ENCODE data around the gene CCDC187.

Gene CCDC187

DNA sequence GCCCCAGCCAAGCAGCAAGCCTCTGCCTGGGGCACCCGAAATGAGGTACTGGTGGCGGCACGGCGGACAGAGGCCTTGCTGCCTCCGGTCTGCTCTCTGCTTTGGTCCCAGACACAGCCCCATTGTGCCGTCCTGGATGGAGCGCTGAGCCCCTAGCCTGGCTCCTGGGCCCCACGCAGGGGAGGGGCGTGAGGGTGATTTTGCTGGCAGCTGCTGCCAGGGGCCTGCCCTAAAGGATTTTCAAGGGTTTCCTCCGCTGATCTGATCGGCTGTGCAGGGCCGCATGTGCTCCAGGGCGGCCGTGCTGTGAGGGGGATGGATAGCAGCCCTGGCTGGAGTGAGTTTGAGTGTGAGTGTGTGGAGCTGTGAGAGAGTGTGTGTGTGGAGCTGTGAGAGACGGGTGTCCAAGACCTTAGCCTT lies 24.7 kb upstream of the CCDC187 start:
- H3K27ac ChIP-seq, result peak overlapping the region; percentile 41
- ChIA-PET CTCF (interaction anchor here (0.6 to 1.8 kb wide), 4 partner anchors 9 to 17 kb away, joined by 3 to 6 read pairs (median 4); no protein-coding TSS in a partner anchor), POLR2A (ENCODE audit: low non-redundant PET) (no interaction called here)
- TF ChIP-seq CTCF (conservative IDR thresholded peaks at IDR 0.05; ENCODE audit: low read depth), result no peak
- DNase-seq (ENCODE audit: low spot score), result no peak

DNA sequence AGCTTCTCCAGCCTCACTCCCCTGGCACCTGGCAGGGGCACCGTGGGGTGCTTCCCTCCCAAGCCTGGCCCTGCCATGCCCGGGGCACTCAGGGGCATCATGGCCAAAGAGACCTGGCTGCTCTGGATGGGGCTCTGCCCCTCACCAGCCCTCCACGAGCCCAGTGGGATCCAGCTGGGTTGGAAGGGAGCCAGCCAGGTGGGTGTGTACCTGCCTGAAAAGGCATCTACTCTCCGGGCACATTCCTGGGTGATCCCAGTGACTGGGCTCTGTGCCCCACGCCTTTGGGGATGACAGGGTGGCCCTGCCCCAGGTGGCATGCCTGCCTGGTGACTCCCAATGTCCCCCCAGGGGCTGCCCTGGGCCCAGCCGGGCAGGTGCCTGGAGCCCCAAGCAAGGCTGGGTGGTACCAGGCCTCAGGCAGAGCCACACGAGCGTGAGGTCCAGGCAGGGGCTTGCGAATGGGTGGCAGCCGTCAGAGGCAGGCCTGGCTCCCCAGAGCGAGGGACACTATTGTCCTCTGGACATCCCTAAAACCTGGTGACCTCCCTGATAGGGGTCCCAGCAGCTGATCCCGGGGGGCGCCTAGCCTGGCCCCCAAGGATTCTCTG lies 24.2 kb upstream of the CCDC187 start:
- TF ChIP-seq CTCF (conservative IDR thresholded peaks at IDR 0.05; ENCODE audit: low read depth), result no peak
- ChIA-PET CTCF (interaction anchor here (0.6 to 1.8 kb wide), 2 partner anchors 9 to 15 kb away, joined by 3 to 6 read pairs; no protein-coding TSS in a partner anchor), POLR2A (ENCODE audit: low non-redundant PET) (no interaction called here)
- peak overlapping the region; percentile 41 for H3K27ac ChIP-seq
- peak; percentile 77 for DNase-seq (ENCODE audit: low spot score)

GRCh38 chr9:136327304-136327974 lies 23.5 kb upstream of the CCDC187 start, which contains the start of gene GPSM1:
GPSM1 (plus strand) TSS chr9:136327539; CDS start chr9:136327696, 157 bp downstream.
- no peak for TF ChIP-seq CTCF (conservative IDR thresholded peaks at IDR 0.05; ENCODE audit: low read depth)
- peak; percentile 71 for DNase-seq (ENCODE audit: low spot score)
- ChIA-PET POLR2A (ENCODE audit: low non-redundant PET) (no interaction called here), CTCF (interaction anchor here (1.8 kb wide), 1 partner anchor 14 kb away, joined by 6 read pairs; no protein-coding TSS in a partner anchor)
- H3K27ac ChIP-seq, result peak within 1 kb of the TSS; percentile 41

DNA sequence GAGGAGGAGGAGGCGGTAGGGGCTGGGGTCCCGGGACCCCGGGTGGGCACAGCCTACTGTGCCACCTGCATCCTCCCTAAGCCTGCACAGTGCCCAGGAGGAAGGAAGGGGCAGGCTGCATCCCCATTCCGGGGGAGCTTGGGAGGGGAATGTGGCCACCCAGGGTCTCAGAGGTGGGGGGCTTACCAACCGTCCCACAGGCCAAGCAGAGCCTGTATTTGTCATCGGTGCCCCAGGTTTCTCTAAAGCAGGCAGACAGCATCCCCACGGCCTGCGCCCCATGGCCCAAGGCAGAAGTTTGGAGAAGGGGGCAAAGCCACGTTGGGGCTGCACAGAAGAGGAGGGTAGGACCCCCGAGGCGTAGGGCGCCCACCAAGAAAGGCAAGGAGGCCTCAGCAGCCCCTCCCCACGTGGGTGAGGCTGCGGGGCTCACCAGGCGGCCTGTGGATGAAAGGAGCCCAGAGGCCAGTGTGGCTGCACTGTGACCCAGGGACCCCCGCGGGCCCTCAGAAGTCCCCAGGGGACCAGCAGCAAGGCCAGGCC lies 22.9 kb upstream of the CCDC187 start:
- no peak for DNase-seq (ENCODE audit: low spot score)
- no peak for TF ChIP-seq CTCF (conservative IDR thresholded peaks at IDR 0.05; ENCODE audit: low read depth)
- peak overlapping the region; percentile 41 for H3K27ac ChIP-seq
- POLR2A ChIA-PET (ENCODE audit: low non-redundant PET), result no interaction called here
- CTCF ChIA-PET, result interaction anchor here (1.0 to 1.8 kb wide), 3 partner anchors 9 to 15 kb away, joined by 4 to 6 read pairs (median 4); no protein-coding TSS in a partner anchor

DNA sequence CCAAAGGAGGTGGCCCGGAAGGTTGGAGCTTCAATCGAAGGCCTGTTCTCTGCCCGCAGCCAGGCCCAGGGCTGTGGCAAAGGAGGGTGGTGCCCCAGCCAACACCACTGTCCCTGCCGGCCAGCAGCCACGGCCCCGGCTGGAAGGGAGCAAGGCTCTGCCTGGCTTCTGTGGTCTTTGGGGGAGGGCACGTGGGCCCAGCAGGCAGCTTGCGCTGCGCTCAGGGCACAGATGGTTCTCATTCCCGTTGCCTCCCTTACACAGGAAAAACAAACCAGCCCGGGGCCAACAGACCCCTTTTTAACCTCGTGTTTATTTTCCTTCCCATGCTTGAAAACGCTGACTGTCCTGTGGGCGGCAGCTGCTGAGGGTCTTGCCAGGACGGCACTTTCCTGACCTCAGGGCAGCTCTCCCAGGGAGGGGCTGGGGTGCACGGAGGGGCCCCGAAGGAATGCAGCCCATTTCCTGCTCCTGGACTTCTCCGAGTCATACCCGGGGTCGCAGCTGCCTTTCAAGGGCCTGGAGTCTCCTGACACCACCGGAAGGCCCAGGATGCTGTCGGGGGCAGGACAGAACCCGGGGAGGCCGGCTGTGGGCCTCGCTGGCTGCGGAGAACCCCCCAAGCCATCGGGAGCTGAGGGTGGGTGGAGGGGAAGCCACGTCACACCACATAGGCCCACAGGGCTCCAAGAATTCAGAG lies 22.3 kb upstream of the CCDC187 start:
- peak overlapping the region; percentile 30 for H3K27ac ChIP-seq
- POLR2A ChIA-PET (ENCODE audit: low non-redundant PET), result no interaction called here
- CTCF ChIA-PET, result interaction anchor here (0.6 to 1.3 kb wide), 8 partner anchors 9 to 271 kb away, joined by 3 to 5 read pairs (median 4); partner anchors contain the start of gene DNLZ
- TF ChIP-seq CTCF (conservative IDR thresholded peaks at IDR 0.05; ENCODE audit: low read depth), result no peak
- DNase-seq (ENCODE audit: low spot score), result no peak

DNA sequence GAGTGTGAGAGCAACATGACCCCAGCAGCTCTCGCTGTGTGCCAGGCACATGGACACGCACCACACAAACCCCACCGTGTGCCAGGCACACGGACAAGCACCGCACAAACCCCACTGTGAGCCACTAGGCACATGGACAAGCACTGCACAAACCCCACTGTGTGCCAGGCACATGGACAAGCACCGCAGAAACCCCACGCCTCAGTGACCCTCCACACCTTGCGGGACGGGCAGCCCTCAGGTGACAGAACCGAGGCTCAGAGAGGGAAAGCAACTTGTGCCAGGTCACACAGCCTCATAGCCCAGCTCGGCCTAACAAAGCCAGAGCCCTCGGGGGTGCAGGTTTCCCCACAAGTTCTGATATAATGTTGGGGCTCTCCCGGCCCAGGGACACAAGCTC lies 21.5 kb upstream of the CCDC187 start:
- ChIA-PET POLR2A (ENCODE audit: low non-redundant PET) (no interaction called here), CTCF (interaction anchor here (0.6 to 1.9 kb wide), 7 partner anchors 8 to 272 kb away, joined by 3 to 6 read pairs (median 4); partner anchors contain the start of gene DNLZ)
- no peak for DNase-seq (ENCODE audit: low spot score)
- no peak for TF ChIP-seq CTCF (conservative IDR thresholded peaks at IDR 0.05; ENCODE audit: low read depth)
- peak overlapping the region; percentile 30 for H3K27ac ChIP-seq
